Activated CD4-positive, alpha-beta T cell treated with anti-CD3 and anti-CD28 coated beads for 36 hours (primary cell): ENCODE measurements around the gene TSNAXIP1. TPM values are rescaled to one million over a fixed set of nuclear protein-coding genes. Genes with fewer than 3 reads are reported as not detected.
"Not testable (repeated sequence)": the region's sequence is repeated elsewhere in the genome, so short reads cannot be mapped to it uniquely, and the experiment has no call there.

Experiments used
- ATAC-seq: fragments of 200-7000 bp; cut with Tn5 transposase; one replicate; pipeline ENCODE4 v1.10.0; 2021; ENCODE audit warnings: mild to moderate bottlenecking, moderate library complexity
- CTCF ChIA-PET: fragments of 350-600 bp; sonication (Branson Sonifier 250); formaldehyde crosslinking; loops from one replicate; lab custom pipeline; 2021; ENCODE audit warnings: antibody characterized with exemption; lab: Charles Lee
- POLR2A ChIA-PET: fragments of 350-600 bp; sonication (Branson Sonifier 250); formaldehyde crosslinking; loops from one replicate; lab custom pipeline; 2021; ENCODE audit warnings: antibody characterized with exemption, inconsistent platforms; lab: Charles Lee
- DNase-seq: peaks from one replicate; pipeline ENCODE4 v3.0.0-alpha.2; 2020
- H3K27ac Mint-ChIP-seq: one replicate; pipeline ENCODE4 v1.8.0; 2021; ENCODE audit warnings: mixed read lengths
- H3K27me3 Mint-ChIP-seq: one replicate; pipeline ENCODE4 v1.8.0; 2021; ENCODE audit warnings: mixed read lengths
- H3K36me3 Mint-ChIP-seq: one replicate; pipeline ENCODE4 v1.8.0; 2021; ENCODE audit warnings: low read depth, mixed read lengths
- H3K4me1 Mint-ChIP-seq: one replicate; pipeline ENCODE4 v1.8.0; 2021; ENCODE audit warnings: mixed read lengths
- H3K4me3 Mint-ChIP-seq: one replicate; pipeline ENCODE4 v1.8.0; 2021; ENCODE audit warnings: mild to moderate bottlenecking, moderate library complexity, mixed read lengths
- H3K9me3 Mint-ChIP-seq: one replicate; pipeline ENCODE4 v1.8.0; 2021; ENCODE audit warnings: low read depth, mixed read lengths
- intact Hi-C, 2 experiments: fragments of 100-400 bp; cut with DNase I in 1 of 2; cut with micrococcal nuclease in 1 of 2; formaldehyde crosslinking; loops; one replicate each; pipeline versions ENCODE4 v1.14.2 to v1.15.1; 2022 to 2024; cut with DNase I, micrococcal nuclease
- total RNA-seq, 2 experiments: library from RNA; stranded (reverse); gene quantifications; one replicate each; pipeline ENCODE4 v1.2.3, GENCODE V29; 2021

The TSNAXIP1 gene
- total RNA-seq, 2 experiments from 2014 or later, result 0.62 to 1.1 TPM

DNA sequence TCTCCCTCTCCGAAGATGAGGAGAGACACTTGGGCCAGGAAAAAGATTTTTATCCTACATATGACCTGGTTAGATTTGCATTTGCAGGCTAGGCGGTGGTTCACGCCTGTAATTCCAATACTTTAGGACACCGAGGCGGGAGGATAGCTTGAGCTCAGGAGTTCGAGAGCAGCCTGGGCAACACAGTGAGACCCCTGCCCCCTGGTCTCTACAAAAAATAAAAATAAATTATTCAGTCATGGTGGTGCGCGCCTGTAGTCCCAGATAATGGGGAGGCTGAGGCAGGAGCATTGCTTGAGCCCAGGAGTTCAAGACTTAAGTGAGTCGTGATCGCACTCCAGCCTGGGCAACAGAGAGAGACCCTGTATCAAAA, 27.5 kb downstream of the TSNAXIP1 start:
- H3K27me3 Mint-ChIP-seq, result no peaks in the 10 kb centered on the region
- H3K9me3 Mint-ChIP-seq, result no peaks in the 10 kb centered on the region
- H3K4me3 Mint-ChIP-seq, result peak overlapping the region; percentile 87
- ATAC-seq (no peak), DNase-seq (no peak)
- peaks cover 10% of the 10 kb centered on the region for H3K36me3 Mint-ChIP-seq
- peaks cover 9% of the 10 kb centered on the region for H3K4me1 Mint-ChIP-seq
- H3K27ac Mint-ChIP-seq, result peak overlapping the region; percentile 78
- ChIA-PET CTCF (interaction anchor here (0.7 to 4.6 kb wide), 8 partner anchors 11 to 313 kb away, joined by 3 to 37 read pairs (median 4); partner anchors contain the start of genes RANBP10 and TSNAXIP1), POLR2A (interaction anchor here (0.9 to 1.8 kb wide), 4 partner anchors 10 to 41 kb away, joined by 3 to 9 read pairs (median 6); partner anchors contain the start of genes NUTF2, RANBP10 and TSNAXIP1)
- intact Hi-C loops, result loop anchor here in 1 of 2 experiments (1.0 kb wide), 1 partner anchor 18 kb away; no protein-coding TSS in a partner anchor

DNA sequence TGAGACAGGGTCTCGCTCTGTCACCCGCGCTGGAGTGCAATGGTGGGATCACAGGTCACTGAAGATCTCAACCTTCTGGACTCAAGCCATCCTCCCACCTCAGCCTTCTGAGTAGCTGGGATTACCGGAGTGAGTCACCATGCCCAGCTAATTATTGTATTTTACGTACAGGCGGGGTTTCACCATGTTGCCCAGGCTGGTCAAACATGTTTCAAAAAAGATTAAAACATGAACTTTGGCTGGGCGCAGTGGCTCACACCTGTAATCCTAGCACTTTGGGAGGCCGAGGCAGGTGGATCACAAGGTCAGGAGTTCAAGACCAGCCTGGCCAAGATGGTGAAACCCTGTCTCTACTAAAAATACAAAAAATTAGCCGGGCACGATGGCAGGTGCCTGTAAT, 30.5 kb downstream of the TSNAXIP1 start:
- H3K36me3 Mint-ChIP-seq, intact Hi-C loops, DNase-seq, H3K4me3 Mint-ChIP-seq, H3K27me3 Mint-ChIP-seq, H3K27ac Mint-ChIP-seq, POLR2A ChIA-PET, ATAC-seq, H3K9me3 Mint-ChIP-seq: not testable (repeated sequence)
- H3K4me1 Mint-ChIP-seq, result peaks cover 15% of the 10 kb centered on the region
- CTCF ChIA-PET, result interaction anchor here (0.6 to 1.7 kb wide), 3 partner anchors 18 to 119 kb away, joined by 3 to 5 read pairs (median 3); no protein-coding TSS in a partner anchor

DNA sequence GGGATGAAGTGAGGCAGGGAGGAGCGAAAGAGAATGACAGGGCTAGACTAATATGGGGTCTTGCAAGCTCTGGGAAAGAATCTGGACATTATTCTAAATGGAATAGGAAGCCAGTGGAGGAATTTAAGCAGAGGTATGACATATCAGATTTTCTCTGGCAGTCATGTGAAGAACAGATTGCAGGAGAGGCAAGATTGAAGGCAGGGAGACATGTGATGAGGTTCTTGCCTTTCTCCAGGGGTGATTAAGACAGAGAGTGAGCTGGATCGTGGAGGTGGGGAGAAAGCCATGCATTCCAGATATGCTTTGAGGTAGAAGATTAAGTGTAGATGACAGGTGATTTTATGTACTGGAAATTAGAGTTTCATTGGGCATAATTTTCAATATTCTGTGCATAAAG, 31.1 kb downstream of the TSNAXIP1 start:
- Mint-ChIP-seq H3K36me3 (no peaks in the 10 kb centered on the region), H3K9me3 (no peaks in the 10 kb centered on the region), H3K27ac (no peak overlapping the region), H3K27me3 (no peaks in the 10 kb centered on the region), H3K4me1 (peaks cover 9% of the 10 kb centered on the region), H3K4me3 (no peak overlapping the region)
- POLR2A ChIA-PET, result no interaction called here
- ATAC-seq (no peak), DNase-seq (no peak)
- CTCF ChIA-PET, result interaction anchor here (0.6 to 1.7 kb wide), 2 partner anchors 21 to 31 kb away, joined by 3 to 5 read pairs; partner anchors contain the start of gene TSNAXIP1
- intact Hi-C loops, result no loop called here

DNA sequence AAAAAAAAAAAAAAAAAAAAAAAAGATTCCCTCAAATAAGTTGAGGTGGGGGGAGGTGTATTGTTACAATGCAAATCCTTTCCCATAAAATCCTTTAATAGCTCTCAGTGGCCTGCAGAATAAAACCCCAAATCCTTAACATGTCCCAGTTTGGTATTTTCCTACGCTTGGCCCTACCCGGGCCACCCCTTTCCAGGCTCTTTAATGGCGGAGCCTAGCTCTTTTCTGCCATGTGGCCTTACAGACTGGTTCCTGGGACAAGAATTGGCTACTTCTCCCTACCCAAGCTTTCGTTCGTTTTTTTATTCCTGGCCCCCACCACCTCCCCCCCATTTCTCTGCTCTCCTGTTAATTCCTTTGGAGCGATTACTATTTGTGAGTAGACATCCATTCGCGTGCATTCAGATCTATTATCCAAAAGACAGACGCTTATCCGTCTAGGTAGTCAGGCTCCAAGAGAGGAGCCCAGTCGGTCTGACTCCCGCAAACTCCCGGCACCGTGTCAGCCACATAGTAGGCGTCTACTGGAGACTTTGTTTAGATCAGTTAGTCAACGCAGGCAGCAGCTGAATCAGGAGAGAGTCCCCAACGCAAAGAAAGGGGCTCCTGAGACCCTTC, 34.6 kb downstream of the TSNAXIP1 start:
- CTCF ChIA-PET, result interaction anchor here (0.8 to 1.0 kb wide), 3 partner anchors 17 to 129 kb away, joined by 4 read pairs; no protein-coding TSS in a partner anchor

DNA sequence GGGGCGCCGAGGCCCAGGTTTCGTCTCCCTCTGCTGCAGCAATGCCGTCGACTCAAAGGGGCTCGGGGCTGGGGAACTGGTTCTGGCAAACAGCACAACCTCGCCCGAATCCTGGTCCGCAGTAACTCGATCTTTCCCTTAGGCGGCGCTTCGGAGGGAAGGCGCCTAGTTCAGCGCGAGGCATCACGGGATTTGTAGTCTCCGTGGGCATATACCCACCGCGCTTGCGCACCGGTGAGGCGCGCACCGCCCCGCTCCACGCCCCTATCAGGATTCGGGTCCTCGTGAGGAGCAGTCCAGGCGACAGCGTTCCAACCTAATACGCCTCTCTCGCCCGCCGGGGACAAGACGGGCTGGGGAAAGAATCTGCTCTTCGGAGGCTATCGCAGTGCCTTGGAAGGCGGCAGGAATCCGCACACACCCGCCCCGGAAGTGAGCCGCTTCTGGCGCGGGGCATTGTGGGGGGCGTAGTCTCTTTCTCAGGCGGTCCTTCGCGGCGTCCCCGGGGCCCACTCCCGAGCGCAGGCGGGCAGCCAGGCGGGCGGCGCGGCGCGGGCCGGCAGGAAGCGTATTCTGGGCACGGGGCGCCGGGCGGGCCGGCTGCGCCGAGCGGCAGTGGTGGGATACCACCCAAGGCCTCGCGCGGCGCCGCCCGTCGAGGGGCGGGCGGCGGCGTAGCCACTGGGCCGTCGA, 35.3 kb downstream of the TSNAXIP1 start, which contains the start of gene THAP11:
THAP11 (plus strand) TSS at position 505 of the 693 bp plus-strand sequence. CDS start 235 bp downstream, outside the sequence.
- H3K4me3 Mint-ChIP-seq, result peak within 1 kb of the TSS; percentile 94
- no peaks in the 10 kb centered on the region for H3K9me3 Mint-ChIP-seq
- ChIA-PET POLR2A (interaction anchor here (0.8 kb wide), 1 partner anchor 9 kb away, joined by 3 read pairs; no protein-coding TSS in a partner anchor), CTCF (interaction anchor here (0.8 kb wide), 1 partner anchor 18 kb away, joined by 4 read pairs; no protein-coding TSS in a partner anchor)
- peaks cover 33% of the 10 kb centered on the region for H3K4me1 Mint-ChIP-seq
- H3K27ac Mint-ChIP-seq, result peak within 1 kb of the TSS; percentile 97
- DNase-seq (peak; percentile 97), ATAC-seq (peak; percentile 55)
- intact Hi-C loops, result loop anchor here (1.0 to 10.0 kb wide), 11 partner anchors 9 to 616 kb away; partner anchors contain the start of genes RANBP10 (in 2 of the 2), TSNAXIP1 (in 2 of the 2), ACD (in 1 of the 2) and CTCF (in 1 of the 2)
- peaks cover 15% of the 10 kb centered on the region for H3K36me3 Mint-ChIP-seq
- H3K27me3 Mint-ChIP-seq, result no peaks in the 10 kb centered on the region

More for the DNA sequence above, 34.6 kb downstream of the TSNAXIP1 start:
- ATAC-seq (no peak), DNase-seq (no peak)
- H3K36me3 Mint-ChIP-seq, result peaks cover 15% of the 10 kb centered on the region
- peaks cover 33% of the 10 kb centered on the region for H3K4me1 Mint-ChIP-seq
- POLR2A ChIA-PET, result interaction anchor here (0.8 kb wide), 1 partner anchor 9 kb away, joined by 3 read pairs; no protein-coding TSS in a partner anchor
- H3K27ac Mint-ChIP-seq, result peak overlapping the region; percentile 97
- H3K9me3 Mint-ChIP-seq, result no peaks in the 10 kb centered on the region
- no peaks in the 10 kb centered on the region for H3K27me3 Mint-ChIP-seq
- intact Hi-C loops, result loop anchor here in 1 of 2 experiments (10.0 kb wide), 1 partner anchor 317 kb away; the partner anchor contains the start of gene RIPOR1
- peak overlapping the region; percentile 94 for H3K4me3 Mint-ChIP-seq

DNA sequence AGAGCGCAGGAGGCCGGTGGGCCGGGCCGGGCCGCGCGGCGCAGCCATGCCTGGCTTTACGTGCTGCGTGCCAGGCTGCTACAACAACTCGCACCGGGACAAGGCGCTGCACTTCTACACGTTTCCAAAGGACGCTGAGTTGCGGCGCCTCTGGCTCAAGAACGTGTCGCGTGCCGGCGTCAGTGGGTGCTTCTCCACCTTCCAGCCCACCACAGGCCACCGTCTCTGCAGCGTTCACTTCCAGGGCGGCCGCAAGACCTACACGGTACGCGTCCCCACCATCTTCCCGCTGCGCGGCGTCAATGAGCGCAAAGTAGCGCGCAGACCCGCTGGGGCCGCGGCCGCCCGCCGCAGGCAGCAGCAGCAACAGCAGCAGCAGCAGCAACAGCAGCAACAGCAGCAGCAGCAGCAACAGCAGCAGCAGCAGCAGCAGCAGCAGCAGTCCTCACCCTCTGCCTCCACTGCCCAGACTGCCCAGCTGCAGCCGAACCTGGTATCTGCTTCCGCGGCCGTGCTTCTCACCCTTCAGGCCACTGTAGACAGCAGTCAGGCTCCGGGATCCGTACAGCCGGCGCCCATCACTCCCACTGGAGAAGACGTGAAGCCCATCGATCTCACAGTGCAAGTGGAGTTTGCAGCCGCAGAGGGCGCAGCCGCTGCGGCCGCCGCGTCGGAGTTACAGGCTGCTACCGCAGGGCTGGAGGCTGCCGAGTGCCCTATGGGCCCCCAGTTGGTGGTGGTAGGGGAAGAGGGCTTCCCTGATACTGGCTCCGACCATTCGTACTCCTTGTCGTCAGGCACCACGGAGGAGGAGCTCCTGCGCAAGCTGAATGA, 36.0 kb downstream of the TSNAXIP1 start:
- Mint-ChIP-seq H3K4me1 (peaks cover 35% of the 10 kb centered on the region), H3K9me3 (no peaks in the 10 kb centered on the region), H3K36me3 (peaks cover 17% of the 10 kb centered on the region), H3K27me3 (no peaks in the 10 kb centered on the region), H3K4me3 (peak overlapping the region; percentile 94), H3K27ac (peak overlapping the region; percentile 93)
- intact Hi-C loops, result loop anchor here (1.0 to 10.0 kb wide), 12 partner anchors 9 to 616 kb away; partner anchors contain the start of genes RANBP10 (in 2 of the 2), TSNAXIP1 (in 2 of the 2), ACD (in 1 of the 2) and CTCF (in 1 of the 2)
- ChIA-PET CTCF (interaction anchor here (0.6 to 2.7 kb wide), 8 partner anchors 10 to 179 kb away, joined by 3 to 11 read pairs (median 4); partner anchors contain the start of genes RANBP10 and TSNAXIP1), POLR2A (interaction anchor here (0.6 to 2.5 kb wide), 3 partner anchors 9 to 94 kb away, joined by 3 to 9 read pairs (median 4); partner anchors contain the start of genes RANBP10 and TSNAXIP1)
- ATAC-seq, result peak; percentile 14
- DNase-seq, result peak; percentile 77

DNA sequence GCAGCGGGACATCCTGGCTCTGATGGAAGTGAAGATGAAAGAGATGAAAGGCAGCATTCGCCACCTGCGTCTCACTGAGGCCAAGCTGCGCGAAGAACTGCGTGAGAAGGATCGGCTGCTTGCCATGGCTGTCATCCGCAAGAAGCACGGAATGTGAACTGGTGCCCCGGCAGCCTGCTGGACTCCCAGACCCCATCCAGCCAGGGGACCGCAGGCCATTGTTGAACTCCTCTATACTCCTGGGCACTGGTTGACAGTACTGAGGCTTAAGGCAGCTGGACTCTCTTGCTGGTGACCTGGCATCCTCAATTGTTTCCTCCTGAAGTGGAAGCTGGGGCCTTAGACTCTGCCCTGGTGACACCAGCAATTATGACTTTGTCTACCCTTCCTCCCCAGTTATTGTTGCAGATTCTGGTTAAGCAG, 36.7 kb downstream of the TSNAXIP1 start:
- ATAC-seq (no peak), DNase-seq (no peak)
- CTCF ChIA-PET, result interaction anchor here (0.6 to 2.7 kb wide), 9 partner anchors 10 to 178 kb away, joined by 3 to 11 read pairs (median 4); partner anchors contain the start of genes RANBP10 and TSNAXIP1
- peak overlapping the region; percentile 94 for H3K4me3 Mint-ChIP-seq
- H3K9me3 Mint-ChIP-seq, result no peaks in the 10 kb centered on the region
- peak overlapping the region; percentile 93 for H3K27ac Mint-ChIP-seq
- H3K36me3 Mint-ChIP-seq, result peaks cover 20% of the 10 kb centered on the region
- POLR2A ChIA-PET, result interaction anchor here (0.6 to 2.5 kb wide), 4 partner anchors 10 to 177 kb away, joined by 3 to 9 read pairs (median 4); partner anchors contain the start of genes RANBP10 and TSNAXIP1
- H3K27me3 Mint-ChIP-seq, result no peaks in the 10 kb centered on the region
- intact Hi-C loops, result loop anchor here (1.0 to 10.0 kb wide), 2 partner anchors 319 to 596 kb away; partner anchors contain the start of genes FHOD1 (in 1 of the 2) and RIPOR1 (in 1 of the 2)
- H3K4me1 Mint-ChIP-seq, result peaks cover 41% of the 10 kb centered on the region

DNA sequence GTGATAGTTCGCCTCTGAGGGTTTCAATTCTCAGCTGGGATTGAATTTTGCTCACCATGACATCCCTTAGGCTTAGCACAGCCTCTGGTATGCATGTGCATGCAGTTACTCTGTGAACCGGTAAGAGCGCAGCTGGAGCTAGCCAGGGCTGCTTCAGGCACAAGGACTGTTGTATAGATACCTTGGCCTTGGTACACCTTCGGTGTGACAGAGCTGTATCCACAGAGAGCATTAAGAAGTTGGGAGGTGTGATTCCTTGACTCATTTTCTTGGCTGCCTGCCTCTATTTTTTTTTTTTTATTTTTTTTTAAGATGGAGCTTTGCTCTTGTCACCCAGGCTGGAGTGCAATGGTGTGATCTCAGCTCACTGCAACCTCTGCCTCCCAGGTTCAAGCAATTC, 37.8 kb downstream of the TSNAXIP1 start:
- ChIA-PET CTCF (interaction anchor here (0.5 to 2.7 kb wide), 12 partner anchors 9 to 323 kb away, joined by 3 to 12 read pairs (median 4); partner anchors contain the start of genes RANBP10 and TSNAXIP1), POLR2A (interaction anchor here (0.6 to 2.5 kb wide), 7 partner anchors 11 to 241 kb away, joined by 3 to 9 read pairs (median 4); partner anchors contain the start of genes ACD, NFATC3, RANBP10 and TSNAXIP1)
- peaks cover 47% of the 10 kb centered on the region for H3K4me1 Mint-ChIP-seq
- H3K9me3 Mint-ChIP-seq, result no peaks in the 10 kb centered on the region
- no peak for ATAC-seq
- intact Hi-C loops, result loop anchor here in 1 of 2 experiments (10.0 kb wide), 1 partner anchor 320 kb away; the partner anchor contains the start of gene RIPOR1
- H3K36me3 Mint-ChIP-seq, result peaks cover 24% of the 10 kb centered on the region
- peak overlapping the region; percentile 93 for H3K27ac Mint-ChIP-seq
- H3K27me3 Mint-ChIP-seq, result no peaks in the 10 kb centered on the region
- peak overlapping the region; percentile 94 for H3K4me3 Mint-ChIP-seq
- DNase-seq, result no peak

DNA sequence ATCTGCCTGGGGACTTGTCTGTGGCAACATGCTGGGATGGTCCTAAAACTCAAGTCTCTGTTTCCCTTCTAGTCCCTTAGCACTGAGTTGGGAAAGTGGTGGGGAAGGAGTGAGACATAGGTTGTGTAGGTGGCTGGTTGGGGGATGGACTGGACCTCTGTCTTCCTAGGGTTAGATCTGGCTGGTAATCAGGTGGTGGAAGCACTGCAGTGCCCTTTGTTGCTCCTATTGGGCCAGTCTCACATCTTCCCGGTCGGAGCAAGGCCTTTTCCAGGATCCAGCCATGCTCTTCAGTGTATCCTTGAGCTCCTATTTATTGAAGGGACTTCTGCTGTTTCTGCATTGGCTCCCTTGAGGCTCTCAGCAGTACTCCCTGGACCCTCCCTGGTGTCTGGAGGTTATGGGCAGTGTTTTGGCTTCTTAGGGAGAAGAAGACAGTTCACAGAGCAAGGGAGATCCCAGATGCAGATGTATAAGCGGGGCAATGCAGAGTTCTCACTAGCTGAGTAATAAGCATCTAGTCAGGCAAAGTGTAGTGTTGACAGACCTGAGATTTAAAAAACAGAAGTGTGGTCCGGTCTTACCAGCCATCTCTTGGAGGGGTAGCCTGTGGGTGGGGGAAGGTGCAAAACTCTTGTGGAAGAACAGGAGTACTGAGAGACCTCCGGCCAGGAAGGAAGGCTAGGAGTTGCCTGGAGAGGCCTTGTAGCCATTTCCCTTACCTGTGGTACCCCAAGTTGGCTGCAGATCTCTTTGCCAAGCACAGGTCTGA, 38.8 kb downstream of the TSNAXIP1 start:
- peak; percentile 15 for DNase-seq
- intact Hi-C loops, result loop anchor here (1.0 to 10.0 kb wide), 19 partner anchors 12 to 364 kb away; partner anchors contain the start of genes EDC4 (in 2 of the 2), PSKH1 (in 2 of the 2), ACD (in 1 of the 2) and ATP6V0D1 (in 1 of the 2)
- ATAC-seq, result no peak
- H3K36me3 Mint-ChIP-seq, result peaks cover 27% of the 10 kb centered on the region
- CTCF ChIA-PET, result interaction anchor here (0.6 to 2.7 kb wide), 14 partner anchors 8 to 324 kb away, joined by 3 to 12 read pairs (median 4); partner anchors contain the start of genes RANBP10 and TSNAXIP1
- H3K9me3 Mint-ChIP-seq, result no peaks in the 10 kb centered on the region
- POLR2A ChIA-PET, result interaction anchor here (0.6 to 2.5 kb wide), 8 partner anchors 12 to 240 kb away, joined by 3 to 9 read pairs (median 4); partner anchors contain the start of genes ACD, NFATC3, RANBP10 and TSNAXIP1
- peak overlapping the region; percentile 83 for H3K27ac Mint-ChIP-seq
- H3K4me3 Mint-ChIP-seq, result peak overlapping the region; percentile 77
- H3K4me1 Mint-ChIP-seq, result peaks cover 50% of the 10 kb centered on the region
- H3K27me3 Mint-ChIP-seq, result no peaks in the 10 kb centered on the region
